Glomerular visceral epithelial cell (primary cell): ENCODE results near the gene DNAH11.

ENCODE experiments used
- DNase-seq: peaks from one replicate; pipeline ENCODE4 v3.0.0-alpha.2; 2016; ENCODE audit errors: extremely low spot score

Gene DNAH11

DNA sequence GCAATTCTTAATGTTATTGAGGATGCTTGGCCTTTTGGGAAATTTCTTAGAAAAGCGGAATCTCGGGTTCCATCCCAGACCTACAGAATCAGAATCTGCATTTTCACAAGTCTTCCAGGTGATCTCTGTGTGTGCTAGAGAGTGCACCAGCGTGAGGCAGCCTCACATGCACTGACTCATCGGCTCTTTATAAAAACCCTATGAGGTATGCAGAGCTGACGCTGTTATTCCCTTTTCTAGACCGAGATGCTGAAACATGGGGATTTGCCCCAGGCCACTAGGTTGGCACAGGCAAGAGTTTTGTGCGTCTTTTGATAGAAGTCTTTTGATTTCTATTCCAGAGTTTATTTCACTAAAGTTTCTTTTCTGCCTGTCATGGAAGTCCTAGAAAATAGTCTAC is 341.7 kb downstream of the DNAH11 start:
- DNase-seq: no peak

- DNase-seq: no peak
Observed at GRCh38 chr7:21886396-21886795, 343.6 kb downstream of the DNAH11 start.

DNA sequence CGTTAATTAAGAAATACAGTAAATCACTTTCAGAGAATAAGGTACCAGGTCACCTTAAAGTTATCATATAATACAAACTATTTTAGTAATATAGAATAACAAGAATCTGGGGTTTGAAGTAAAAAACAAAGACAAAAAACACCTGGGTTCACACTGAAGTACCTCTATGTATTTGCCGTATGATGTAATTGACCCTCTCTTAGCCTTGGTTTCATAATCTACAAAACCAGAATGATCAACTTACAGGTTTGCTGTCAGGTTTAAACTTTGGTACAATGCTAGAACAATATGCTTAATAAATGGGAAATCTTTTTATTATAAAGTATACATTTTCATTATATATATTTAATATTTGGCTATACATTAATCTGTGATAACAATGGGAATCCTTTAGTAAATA is 344.5 kb downstream of the DNAH11 start:
- DNase-seq: no peak

GRCh38 chr7:21887779-21888178 is 344.9 kb downstream of the DNAH11 start:
- no peak for DNase-seq

DNA sequence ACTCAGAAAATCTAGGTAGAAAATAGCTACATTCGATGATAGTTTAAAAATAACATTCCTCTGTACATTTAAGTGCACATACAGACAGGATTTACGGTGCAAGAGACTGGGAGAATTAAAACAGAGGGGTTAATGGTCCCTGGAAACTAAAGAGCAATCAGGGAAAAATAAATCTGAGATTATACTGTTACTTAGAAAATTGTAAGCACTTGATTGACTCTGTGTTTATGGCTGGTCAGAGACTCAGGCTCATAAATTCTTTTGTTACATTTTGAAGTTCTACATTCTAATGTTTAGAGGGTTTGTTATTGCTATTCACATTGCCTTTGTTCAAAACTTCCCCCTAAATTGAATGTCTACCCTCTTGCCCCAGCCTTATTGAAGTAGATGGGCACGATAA is 348.5 kb downstream of the DNAH11 start:
- DNase-seq: no peak

- no peak for DNase-seq
Observed at GRCh38 chr7:21893401-21893800, 350.6 kb downstream of the DNAH11 start.

- DNase-seq: no peak
Observed at GRCh38 chr7:21898265-21898930, 355.6 kb downstream of the DNAH11 start.

DNA sequence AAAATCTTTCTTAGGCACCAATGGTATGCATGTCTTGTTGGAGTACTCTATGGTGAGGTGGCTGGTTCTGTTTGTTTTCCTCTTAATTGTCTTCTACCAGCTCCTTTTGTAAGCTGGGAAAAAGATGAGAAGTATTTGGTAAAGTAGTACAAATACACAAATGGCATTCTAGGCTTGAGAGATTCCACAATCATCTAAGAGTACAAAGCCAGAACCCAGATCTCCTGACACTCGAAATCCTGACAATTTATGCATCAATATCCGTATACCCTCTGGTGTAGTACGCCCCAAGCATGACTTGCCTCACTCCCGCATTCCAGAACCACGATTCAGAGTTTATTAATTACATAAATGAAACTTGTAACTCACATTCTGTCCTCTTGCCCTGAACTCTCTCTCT is 359.4 kb downstream of the DNAH11 start:
- DNase-seq: peak; percentile 17

- DNase-seq: no peak
Observed at GRCh38 chr7:21903020-21903786, 360.4 kb downstream of the DNAH11 start.

DNA sequence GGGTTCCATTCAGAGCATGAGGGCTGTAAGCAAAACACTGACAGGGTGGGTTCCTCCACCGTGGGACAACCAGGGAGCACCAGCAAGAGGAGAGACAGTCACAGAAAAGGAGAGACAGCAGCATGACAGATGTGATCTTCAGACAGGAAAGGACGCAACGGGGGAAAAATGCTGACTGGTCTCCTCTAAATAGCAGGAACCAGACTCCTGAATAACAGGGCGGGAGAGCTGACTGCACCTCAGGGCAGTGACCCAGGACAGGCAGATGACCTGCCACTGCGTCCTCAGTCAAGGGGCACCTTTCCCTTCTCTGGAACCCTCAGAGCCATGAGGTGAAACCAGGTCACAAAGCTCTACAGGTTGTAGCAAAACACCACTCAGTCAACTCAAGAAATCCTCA is 365.9 kb downstream of the DNAH11 start:
- DNase-seq: no peak

- DNase-seq: no peak
Observed at GRCh38 chr7:21910253-21910652, 367.4 kb downstream of the DNAH11 start.

- peak; percentile 12 for DNase-seq
Observed at GRCh38 chr7:21911341-21911875, 368.6 kb downstream of the DNAH11 start.

DNA sequence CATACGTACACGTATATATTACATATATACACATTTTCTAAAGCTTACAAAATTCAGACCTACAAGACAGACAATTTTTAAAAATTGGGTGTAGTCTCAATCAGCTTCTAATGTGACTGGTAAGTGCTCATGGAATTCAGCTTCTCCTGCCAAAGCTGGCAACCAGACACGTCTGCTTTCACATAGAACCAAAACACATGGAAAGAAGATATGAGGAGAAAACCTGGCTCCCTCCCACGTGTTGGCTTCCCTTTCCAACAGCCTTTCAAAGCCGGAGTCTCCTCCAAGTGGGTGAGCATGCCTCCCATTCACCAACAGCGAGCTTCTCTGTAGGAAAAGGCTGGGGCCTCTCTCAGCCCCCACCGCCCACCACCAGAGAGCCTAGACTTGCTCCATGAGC is 369.5 kb downstream of the DNAH11 start:
- DNase-seq: no peak

DNA sequence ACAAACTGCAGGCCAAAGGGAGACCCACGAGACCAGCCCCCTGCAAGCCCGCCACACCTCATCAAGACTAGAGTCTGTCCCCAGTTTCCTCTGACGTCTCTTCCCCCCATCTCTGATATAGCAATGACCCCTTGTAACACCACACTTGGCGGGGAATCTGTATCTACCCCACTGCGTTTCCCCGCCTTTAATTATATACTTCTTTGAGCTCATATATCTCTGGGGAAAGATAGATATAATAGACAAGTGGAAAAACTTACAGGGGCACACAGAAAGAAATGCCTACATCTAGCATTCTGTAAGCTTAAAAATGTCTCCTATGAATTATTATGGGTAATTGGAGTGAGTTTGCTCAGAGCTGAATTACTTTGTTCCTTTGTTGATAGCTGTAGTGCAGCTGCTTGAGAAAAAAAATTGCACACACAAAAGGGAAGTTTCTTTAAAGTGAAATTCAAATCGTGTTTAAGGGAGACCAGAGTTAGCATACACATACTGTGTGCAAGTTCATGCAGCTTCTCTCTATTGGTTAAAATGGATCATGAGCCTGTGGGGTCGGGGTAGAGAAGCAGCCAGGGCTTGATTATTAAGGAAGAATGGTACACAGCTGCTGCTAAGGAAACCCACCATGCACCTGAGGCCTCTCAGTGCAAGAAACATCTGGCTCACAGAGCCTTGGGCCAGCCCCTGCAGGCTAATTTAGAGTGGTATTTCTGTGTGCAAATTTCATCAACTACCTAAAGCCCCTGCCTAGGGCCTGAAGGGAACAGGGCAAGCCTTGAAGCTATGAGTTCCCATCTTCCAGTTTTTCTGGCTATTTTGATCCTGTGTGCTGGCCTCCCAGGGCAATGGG is 370.3 kb downstream of the DNAH11 start:
- DNase-seq: no peak

- no peak for DNase-seq
Observed at GRCh38 chr7:21914671-21915070, 371.8 kb downstream of the DNAH11 start.

GRCh38 chr7:21915140-21915539 is 372.3 kb downstream of the DNAH11 start:
- no peak for DNase-seq

- DNase-seq: no peak
Observed at GRCh38 chr7:21916176-21916575, 373.3 kb downstream of the DNAH11 start.

GRCh38 chr7:21916629-21917028 is 373.8 kb downstream of the DNAH11 start:
- no peak for DNase-seq

GRCh38 chr7:21918216-21918615 is 375.4 kb downstream of the DNAH11 start:
- no peak for DNase-seq

GRCh38 chr7:21920936-21921335 is 378.1 kb downstream of the DNAH11 start:
- no peak for DNase-seq

DNA sequence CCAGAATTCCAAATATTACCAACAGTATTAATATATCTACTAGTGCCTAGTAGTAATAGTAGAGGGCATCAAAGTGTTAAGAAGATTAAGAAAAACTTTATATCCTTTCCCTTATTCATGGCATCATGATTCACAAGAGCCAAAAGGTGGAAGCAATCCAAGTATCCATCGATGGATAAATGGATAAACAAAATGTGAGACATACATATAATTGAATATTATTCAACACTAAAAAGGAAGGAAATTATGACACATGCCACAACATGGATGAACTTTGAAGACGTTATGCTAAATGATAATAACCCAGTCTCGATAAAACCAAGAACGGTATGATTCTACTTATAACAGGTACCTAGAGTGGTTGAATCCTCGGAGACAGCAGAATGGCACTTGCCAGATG is 379.8 kb downstream of the DNAH11 start:
- DNase-seq: no peak

DNA sequence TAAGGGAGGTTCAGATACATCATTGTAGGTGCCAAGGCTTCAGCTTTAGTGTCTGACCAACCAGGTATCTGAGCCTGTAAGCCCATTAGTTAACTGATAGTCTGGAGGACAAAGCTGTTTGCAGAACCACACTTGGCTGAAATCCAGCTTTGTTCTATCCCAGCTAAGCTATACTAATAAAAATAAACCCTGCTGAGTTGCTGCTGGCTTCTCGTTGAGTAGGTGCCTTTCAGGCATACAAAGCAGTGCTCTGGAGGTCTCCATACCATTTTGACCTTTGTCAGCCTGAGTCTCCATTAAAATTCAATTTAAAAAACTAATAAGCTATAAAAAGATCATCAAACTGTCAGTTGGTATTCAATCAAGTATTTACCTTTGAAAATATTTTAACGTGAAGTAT is 380.8 kb downstream of the DNAH11 start:
- no peak for DNase-seq
